Neuronal stem cell (in vitro differentiated cells): ENCODE data around the gene NAT16.
A peak's percentile ranks its signal among the peaks of the same experiment; 100 is the strongest.

ENCODE experiments used
- DNase-seq: peaks from one replicate; pipeline ENCODE4 v3.0.0-alpha.2; 2013; ENCODE audit warnings: low spot score
- H2AFZ ChIP-seq: one replicate; pipeline ENCODE4 v1.6.1; 2013; ENCODE audit warnings: mild to moderate bottlenecking, low read length, inconsistent platforms
- H2AK5ac ChIP-seq: 2 replicates; pipeline ENCODE4 v1.6.1; 2013; ENCODE audit warnings: low read depth, mild to moderate bottlenecking, inconsistent platforms, low read length, moderate library complexity, mixed read lengths
- H2BK120ac ChIP-seq: 2 replicates; pipeline ENCODE4 v1.6.1; 2013; ENCODE audit warnings: low read depth, mild to moderate bottlenecking, inconsistent platforms, low read length, moderate library complexity, mixed read lengths
- H2BK12ac ChIP-seq: one replicate; pipeline ENCODE4 v1.6.1; 2013; ENCODE audit warnings: low read length, inconsistent platforms
- H2BK15ac ChIP-seq: 2 replicates; pipeline ENCODE4 v1.6.1; 2013; ENCODE audit warnings: mild to moderate bottlenecking, low read length, inconsistent platforms, mixed read lengths
- H2BK5ac ChIP-seq: one replicate; pipeline ENCODE4 v1.6.1; 2013; ENCODE audit warnings: inconsistent platforms, mild to moderate bottlenecking, low read length, moderate library complexity
- H3K14ac ChIP-seq: one replicate; pipeline ENCODE4 v1.6.1; 2013; ENCODE audit warnings: low read length, inconsistent platforms
- H3K18ac ChIP-seq: 2 replicates; pipeline ENCODE4 v1.6.1; 2013; ENCODE audit warnings: low read length, inconsistent platforms
- H3K23ac ChIP-seq: 2 replicates; pipeline ENCODE4 v1.6.1; 2013; ENCODE audit warnings: low read depth, mild to moderate bottlenecking, mixed read lengths, low read length, inconsistent platforms; ENCODE audit not compliant: poor library complexity
- H3K27ac ChIP-seq: replicated peaks from 3 replicates; pipeline ENCODE4 v1.5.1; 2013; ENCODE audit warnings: low read length, inconsistent platforms
- H3K27me3 ChIP-seq, 3 experiments: 2 replicates each; pipeline ENCODE4 v1.6.1; 2013; ENCODE audit warnings: low read length in 3 of 3, mild to moderate bottlenecking in 2 of 3, inconsistent platforms in 1 of 3, low read depth in 1 of 3, mixed read lengths in 1 of 3, moderate library complexity in 1 of 3; ENCODE audit not compliant: control insufficient read depth in 3 of 3, insufficient read depth in 3 of 3
- H3K36me3 ChIP-seq, 2 donors: replicated peaks in 1 of 2; 2 replicates each; pipeline ENCODE4 v1.6.1; 2013; ENCODE audit warnings: low read length in 2 of 2; ENCODE audit not compliant: control insufficient read depth in 2 of 2, insufficient read depth in 2 of 2
- H3K4ac ChIP-seq: 2 replicates; pipeline ENCODE4 v1.6.1; 2013; ENCODE audit warnings: inconsistent platforms, mild to moderate bottlenecking, low read length, moderate library complexity
- H3K4me1 ChIP-seq, 2 donors: 1 replicate in 1 of 2; 2 replicates in 1 of 2; pipeline ENCODE4 v1.6.1; 2013; ENCODE audit warnings: low read length in 2 of 2, low read depth in 1 of 2; ENCODE audit not compliant: control insufficient read depth in 2 of 2, insufficient read depth in 1 of 2
- H3K4me2 ChIP-seq: one replicate; pipeline ENCODE4 v1.6.1; 2013; ENCODE audit warnings: mild to moderate bottlenecking, low read length, inconsistent platforms; ENCODE audit not compliant: insufficient read depth, poor library complexity, severe bottlenecking
- H3K4me3 ChIP-seq, 2 donors: 2 replicates each; pipeline ENCODE4 v1.5.1; 2013; ENCODE audit warnings: low read length in 2 of 2, mild to moderate bottlenecking in 2 of 2, inconsistent platforms in 1 of 2, moderate library complexity in 1 of 2
- H3K79me1 ChIP-seq: one replicate; pipeline ENCODE4 v1.6.1; 2013; ENCODE audit warnings: low read depth, mild to moderate bottlenecking, inconsistent platforms, low read length, moderate library complexity
- H3K9ac ChIP-seq: one replicate; pipeline ENCODE4 v1.6.1; 2013; ENCODE audit warnings: mild to moderate bottlenecking, low read depth, low read length, inconsistent platforms; ENCODE audit not compliant: poor library complexity
- H3K9me3 ChIP-seq, 2 donors: replicated peaks in 1 of 2; 2 replicates each; pipeline versions ENCODE3 to v1.6.1; 2013; ENCODE audit warnings: low read length in 2 of 2, mild to moderate bottlenecking in 2 of 2, inconsistent platforms in 1 of 2, low read depth in 1 of 2, mixed read lengths in 1 of 2, moderate library complexity in 1 of 2; ENCODE audit not compliant: control insufficient read depth in 2 of 2, insufficient read depth in 1 of 2
- H4K8ac ChIP-seq: one replicate; pipeline ENCODE4 v1.6.1; 2013; ENCODE audit warnings: low read depth, mild to moderate bottlenecking, inconsistent platforms, low read length, moderate library complexity
- H4K91ac ChIP-seq: one replicate; pipeline ENCODE4 v1.6.1; 2013; ENCODE audit warnings: low read length, low read depth, mild to moderate bottlenecking, inconsistent platforms; ENCODE audit not compliant: poor library complexity
- WGBS, 2 donors: extraction: QIAGEN DNeasy Blood & Tissue Kit; methylation state at CpG; one replicate each; pipeline ENCODE4 v1.1.7; 2013; ENCODE audit warnings: missing lambda C conversion rate in 2 of 2, mixed read lengths in 1 of 2; ENCODE audit not compliant: insufficient read length in 2 of 2, insufficient replicate concordance in 1 of 2; ENCODE audit errors: extremely low coverage in 2 of 2; 5-methylcytosine and 5-hydroxymethylcytosine counted together

NAT16 gene

GRCh38 chr7:101217388-101218235 is 37.5 kb upstream of the NAT16 start, which contains the start of the genes PLOD3 and ZNHIT1:
Gene PLOD3 (minus strand): TSS chr7:101217581. CDS start chr7:101217274, 307 bp downstream.
Gene ZNHIT1 (plus strand): TSS chr7:101218165. CDS start chr7:101218196, 31 bp downstream.
- Histone ChIP-seq H3K4me2 (peak within 1 kb of the TSS; percentile 91), H3K27me3 (no peaks in the 10 kb centered on the region), H3K14ac (peak within 1 kb of the TSS; percentile 63), H3K9ac (peak within 1 kb of the TSS; percentile 87), H2BK12ac (no peak within 1 kb of the TSS), H3K4me1 (peaks cover 6 to 11% of the 10 kb centered on the region in 2 donors), H3K23ac (peak within 1 kb of the TSS; percentile 65), H2BK5ac (peak within 1 kb of the TSS; percentile 96), H3K4ac (peak within 1 kb of the TSS; percentile 45), H3K18ac (peak within 1 kb of the TSS; percentile 95), H3K9me3 (no peaks in the 10 kb centered on the region), H3K79me1 (peaks cover 12% of the 10 kb centered on the region), H3K36me3 (peaks cover 4 to 19% of the 10 kb centered on the region in 2 donors), H2AK5ac (peak within 1 kb of the TSS; percentile 10), H3K4me3 (peak within 1 kb of the TSS; percentile 76 to 89), H4K8ac (no peak within 1 kb of the TSS), H2BK15ac (peak within 1 kb of the TSS; percentile 9), H4K91ac (peak within 1 kb of the TSS; percentile 77), H3K27ac (peak within 1 kb of the TSS; percentile 94), H2BK120ac (no peak within 1 kb of the TSS), H2AFZ (peak within 1 kb of the TSS; percentile 93)
- WGBS, 2 donors: no CpG with 5 or more reads among the region's 57 CpGs
- DNase-seq: peak; percentile 98

DNA sequence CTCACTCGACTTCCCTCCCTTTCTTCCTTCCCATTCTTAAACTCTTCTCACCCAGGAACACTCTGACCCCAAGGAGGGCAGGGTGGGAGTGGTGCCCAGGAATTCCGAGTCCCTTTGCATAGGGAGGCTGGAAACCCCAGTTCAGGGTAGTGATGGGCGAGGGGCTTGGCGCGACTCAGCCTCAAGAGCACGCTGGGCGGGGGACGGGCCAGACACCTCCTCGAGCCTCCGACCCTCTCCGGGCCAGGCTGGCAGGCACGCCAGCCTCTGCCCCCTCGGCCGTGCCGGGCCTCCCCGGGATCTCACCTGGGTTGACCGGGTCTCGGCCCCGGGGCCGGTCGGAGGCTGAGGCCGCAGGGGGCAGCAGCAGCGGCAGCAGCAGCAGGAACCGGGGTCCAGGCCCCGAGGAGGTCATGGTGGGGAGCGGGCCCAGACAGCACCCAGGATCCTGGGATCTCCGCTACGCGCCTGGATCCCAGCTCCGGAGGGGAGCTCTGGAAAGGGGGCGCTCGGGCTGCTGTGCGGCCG is 36.8 kb upstream of the NAT16 start:
- WGBS, 2 donors: no CpG with 5 or more reads among the region's 34 CpGs
- no peak overlapping the region for H4K8ac ChIP-seq
- no peak overlapping the region for H2BK12ac ChIP-seq
- H3K27me3 ChIP-seq: no peaks in the 10 kb centered on the region
- no peaks in the 10 kb centered on the region for H3K9me3 ChIP-seq
- H3K23ac ChIP-seq: peak overlapping the region; percentile 3
- no peak overlapping the region for H2BK120ac ChIP-seq
- peak overlapping the region; percentile 76 to 86 for H3K4me3 ChIP-seq
- H2AFZ ChIP-seq: peak overlapping the region; percentile 93
- peak overlapping the region; percentile 89 for H3K18ac ChIP-seq
- no peak overlapping the region for H3K4ac ChIP-seq
- DNase-seq: peak; percentile 31
- peak overlapping the region; percentile 77 for H4K91ac ChIP-seq
- peaks cover 6 to 11% of the 10 kb centered on the region in 2 donors for H3K4me1 ChIP-seq
- H3K14ac ChIP-seq: no peak overlapping the region
- peak overlapping the region; percentile 91 for H3K4me2 ChIP-seq
- peak overlapping the region; percentile 9 for H2BK15ac ChIP-seq
- peak overlapping the region; percentile 80 for H3K27ac ChIP-seq
- H3K9ac ChIP-seq: peak overlapping the region; percentile 82
- H3K79me1 ChIP-seq: peaks cover 11% of the 10 kb centered on the region
- peaks cover 7 to 25% of the 10 kb centered on the region in 2 donors for H3K36me3 ChIP-seq
- peak overlapping the region; percentile 10 for H2AK5ac ChIP-seq
- H2BK5ac ChIP-seq: peak overlapping the region; percentile 96

- Histone ChIP-seq H4K8ac (no peak overlapping the region), H3K79me1 (peaks cover 11% of the 10 kb centered on the region), H3K27me3 (no peaks in the 10 kb centered on the region), H3K4me2 (peak overlapping the region; percentile 91), H4K91ac (peak overlapping the region; percentile 77), H2BK12ac (no peak overlapping the region), H3K9me3 (no peaks in the 10 kb centered on the region), H3K4ac (peak overlapping the region; percentile 45), H2AFZ (peak overlapping the region; percentile 93), H3K18ac (peak overlapping the region; percentile 89), H3K4me1 (peaks cover 6 to 11% of the 10 kb centered on the region in 2 donors), H3K9ac (peak overlapping the region; percentile 82), H2BK15ac (peak overlapping the region; percentile 9), H2AK5ac (peak overlapping the region; percentile 10), H3K14ac (peak overlapping the region; percentile 63), H3K27ac (no peak overlapping the region), H3K36me3 (peaks cover 10 to 32% of the 10 kb centered on the region in 2 donors), H2BK5ac (peak overlapping the region; percentile 96), H2BK120ac (no peak overlapping the region), H3K23ac (peak overlapping the region; percentile 3), H3K4me3 (peak overlapping the region; percentile 76 to 86)
- no CpG with 5 or more reads among the region's 31 CpGs for WGBS, 2 donors
- no peak for DNase-seq
These were observed 36.1 kb upstream of the NAT16 start for GRCh38 chr7:101216001-101216859.
